ENCODE measurements around the gene MEX3C. TPM values are rescaled to one million over a fixed set of nuclear protein-coding genes. Genes with fewer than 3 reads are reported as not detected.

Gene MEX3C
- total and polyA plus RNA-seq, 2 experiments from 2014 or later = 15.2 to 50.7 TPM

DNA sequence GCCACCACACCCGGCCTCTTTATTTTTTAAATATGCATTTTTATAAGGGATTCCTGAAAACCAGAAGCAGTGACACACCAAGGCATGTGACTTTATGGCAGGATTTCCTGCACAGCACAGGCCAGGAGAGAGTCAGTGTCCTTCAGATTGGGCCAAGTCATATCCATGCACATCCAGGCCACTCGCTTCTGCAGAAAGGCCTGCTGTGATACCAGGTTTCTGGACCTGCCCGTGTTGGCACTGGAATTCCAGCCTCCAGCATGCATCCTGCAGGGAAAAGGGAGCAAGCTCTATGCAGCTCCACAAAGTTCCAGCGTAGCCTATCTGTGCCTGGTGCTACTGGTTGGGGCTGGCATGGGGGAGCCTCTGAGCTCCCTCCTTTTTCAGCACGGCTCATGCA lies 36.8 kb downstream of the MEX3C start:
- no peak for DNase-seq
- no peaks in the 10 kb centered on the region for H3K4me1 ChIP-seq (ENCODE audit: insufficient read depth)
- H3K27me3 ChIP-seq (replicated peaks; ENCODE audit: insufficient read depth) = no peaks in the 10 kb centered on the region
- H3K9me2 ChIP-seq (ENCODE audit: insufficient read depth) = no peaks in the 10 kb centered on the region
- no peak overlapping the region for H3K27ac ChIP-seq
- H3K36me3 ChIP-seq (ENCODE audit: low read depth) = no peaks in the 10 kb centered on the region
- H3K9me3 ChIP-seq (ENCODE audit: low read depth) = no peaks in the 10 kb centered on the region
- no peaks in the 10 kb centered on the region for H3F3A ChIP-seq (ENCODE audit: insufficient read depth)
- H3K79me2 ChIP-seq (ENCODE audit: insufficient read depth) = no peaks in the 10 kb centered on the region
- no peak overlapping the region for H2AFZ ChIP-seq
- no peak for TF ChIP-seq EZH2phosphoT487 (IDR thresholded peaks at IDR 0.05; ENCODE audit: insufficient read depth, low read depth)
- TF ChIP-seq EZH2 (IDR thresholded peaks at IDR 0.05; ENCODE audit: insufficient read depth, poor library complexity, severe bottlenecking) = no peak
- no peaks in the 10 kb centered on the region for H4K20me1 ChIP-seq (ENCODE audit: insufficient read depth)
- H3K4me2 ChIP-seq (ENCODE audit: unreplicated experiment) = no peak overlapping the region
- no peak overlapping the region for H3K4me3 ChIP-seq
- no peak overlapping the region for H3K9ac ChIP-seq
- in situ Hi-C loops (cut with MboI) = no loop called here
- 62 to 75% methylated on average over 5 of the region's 5 CpGs for WGBS, 2 experiments (ENCODE audit: low coverage in 1 of 2, low lambda C conversion rate in 2 of 2, missing lambda C conversion rate in 2 of 2)

DNA sequence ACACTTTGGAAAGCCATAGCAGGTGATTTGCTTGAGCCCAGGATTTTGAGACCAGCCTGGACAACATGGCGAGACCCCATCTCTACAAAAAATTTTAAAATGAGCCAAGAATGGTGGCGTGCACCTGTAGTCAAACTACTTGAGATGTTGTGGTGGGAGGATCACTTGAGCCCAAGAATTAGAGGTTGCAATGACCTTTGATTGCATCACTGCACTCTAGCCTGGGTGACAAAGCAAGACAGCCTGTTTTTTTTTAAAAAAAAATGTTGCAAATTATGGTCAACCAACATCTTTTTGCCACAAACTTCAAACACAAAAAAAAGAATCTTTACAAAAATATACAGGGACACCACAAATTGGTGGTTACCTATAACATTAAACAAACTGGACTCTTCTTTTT lies 40.3 kb downstream of the MEX3C start:
- no peaks in the 10 kb centered on the region for H3K36me3 ChIP-seq (ENCODE audit: low read depth)
- H3K9me3 ChIP-seq (ENCODE audit: low read depth) = no peaks in the 10 kb centered on the region
- H3K4me3 ChIP-seq = no peak overlapping the region
- DNase-seq = no peak
- in situ Hi-C loops (cut with MboI) = no loop called here
- WGBS, 2 experiments (ENCODE audit: low coverage in 1 of 2, low lambda C conversion rate in 2 of 2, missing lambda C conversion rate in 2 of 2) = 67 to 78% methylated on average over 2 of the region's 2 CpGs
- H3K9ac ChIP-seq = no peak overlapping the region
- no peaks in the 10 kb centered on the region for H4K20me1 ChIP-seq (ENCODE audit: insufficient read depth)
- H3F3A ChIP-seq (ENCODE audit: insufficient read depth) = no peaks in the 10 kb centered on the region
- H2AFZ ChIP-seq = no peak overlapping the region
- TF ChIP-seq EZH2phosphoT487 (IDR thresholded peaks at IDR 0.05; ENCODE audit: insufficient read depth, low read depth) (no peak), EZH2 (IDR thresholded peaks at IDR 0.05; ENCODE audit: insufficient read depth, poor library complexity, severe bottlenecking) (no peak)
- no peak overlapping the region for H3K27ac ChIP-seq
- H3K9me2 ChIP-seq (ENCODE audit: insufficient read depth) = no peaks in the 10 kb centered on the region
- no peaks in the 10 kb centered on the region for H3K4me1 ChIP-seq (ENCODE audit: insufficient read depth)
- no peaks in the 10 kb centered on the region for H3K79me2 ChIP-seq (ENCODE audit: insufficient read depth)
- H3K27me3 ChIP-seq (replicated peaks; ENCODE audit: insufficient read depth) = no peaks in the 10 kb centered on the region
- H3K4me2 ChIP-seq (ENCODE audit: unreplicated experiment) = no peak overlapping the region

DNA sequence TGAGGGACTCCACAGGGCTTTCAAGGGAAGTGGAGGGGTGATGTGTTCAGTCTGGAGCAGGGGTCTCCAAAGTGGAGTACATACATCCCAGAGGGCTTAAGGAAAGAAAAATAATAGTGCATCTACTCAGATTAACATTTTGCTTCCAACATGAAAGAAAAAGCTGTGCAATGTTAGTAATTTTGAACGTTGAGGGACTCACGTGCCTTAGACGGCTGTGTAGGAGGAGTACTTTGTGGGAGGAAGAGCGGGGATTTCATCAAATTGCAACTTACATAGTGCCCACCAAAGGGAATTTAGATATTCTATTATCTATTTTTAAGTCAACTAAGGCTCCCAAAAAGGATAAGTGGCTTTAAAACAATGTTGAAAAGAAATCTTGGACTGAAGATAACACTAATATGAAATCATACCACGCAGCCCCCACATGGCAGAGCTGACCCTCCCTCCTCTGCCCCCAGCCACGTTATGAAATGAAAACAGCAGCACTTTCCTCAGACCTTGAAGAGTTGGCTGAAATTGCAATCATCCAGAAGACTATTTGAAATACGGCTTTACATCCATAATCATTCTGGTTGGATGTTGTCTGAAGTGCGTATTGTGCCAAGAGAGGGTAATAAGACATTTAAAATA lies 42.9 kb downstream of the MEX3C start:
- TF ChIP-seq EZH2phosphoT487 (IDR thresholded peaks at IDR 0.05; ENCODE audit: insufficient read depth, low read depth) = no peak
- no peak for TF ChIP-seq EZH2 (IDR thresholded peaks at IDR 0.05; ENCODE audit: insufficient read depth, poor library complexity, severe bottlenecking)
- no peaks in the 10 kb centered on the region for H3K36me3 ChIP-seq (ENCODE audit: low read depth)
- WGBS, 2 experiments (ENCODE audit: low coverage in 1 of 2, low lambda C conversion rate in 2 of 2, missing lambda C conversion rate in 2 of 2) = 40 to 45% methylated on average over 8 of the region's 8 CpGs
- H3K27me3 ChIP-seq (replicated peaks; ENCODE audit: insufficient read depth) = no peaks in the 10 kb centered on the region
- H3K4me3 ChIP-seq = no peak overlapping the region
- in situ Hi-C loops (cut with MboI) = no loop called here
- no peaks in the 10 kb centered on the region for H4K20me1 ChIP-seq (ENCODE audit: insufficient read depth)
- H3K9me2 ChIP-seq (ENCODE audit: insufficient read depth) = no peaks in the 10 kb centered on the region
- no peaks in the 10 kb centered on the region for H3K4me1 ChIP-seq (ENCODE audit: insufficient read depth)
- H3K4me2 ChIP-seq (ENCODE audit: unreplicated experiment) = no peak overlapping the region
- H3K27ac ChIP-seq = no peak overlapping the region
- H2AFZ ChIP-seq = no peak overlapping the region
- DNase-seq = no peak
- no peaks in the 10 kb centered on the region for H3K9me3 ChIP-seq (ENCODE audit: low read depth)
- H3K79me2 ChIP-seq (ENCODE audit: insufficient read depth) = no peaks in the 10 kb centered on the region
- no peaks in the 10 kb centered on the region for H3F3A ChIP-seq (ENCODE audit: insufficient read depth)
- H3K9ac ChIP-seq = no peak overlapping the region

DNA sequence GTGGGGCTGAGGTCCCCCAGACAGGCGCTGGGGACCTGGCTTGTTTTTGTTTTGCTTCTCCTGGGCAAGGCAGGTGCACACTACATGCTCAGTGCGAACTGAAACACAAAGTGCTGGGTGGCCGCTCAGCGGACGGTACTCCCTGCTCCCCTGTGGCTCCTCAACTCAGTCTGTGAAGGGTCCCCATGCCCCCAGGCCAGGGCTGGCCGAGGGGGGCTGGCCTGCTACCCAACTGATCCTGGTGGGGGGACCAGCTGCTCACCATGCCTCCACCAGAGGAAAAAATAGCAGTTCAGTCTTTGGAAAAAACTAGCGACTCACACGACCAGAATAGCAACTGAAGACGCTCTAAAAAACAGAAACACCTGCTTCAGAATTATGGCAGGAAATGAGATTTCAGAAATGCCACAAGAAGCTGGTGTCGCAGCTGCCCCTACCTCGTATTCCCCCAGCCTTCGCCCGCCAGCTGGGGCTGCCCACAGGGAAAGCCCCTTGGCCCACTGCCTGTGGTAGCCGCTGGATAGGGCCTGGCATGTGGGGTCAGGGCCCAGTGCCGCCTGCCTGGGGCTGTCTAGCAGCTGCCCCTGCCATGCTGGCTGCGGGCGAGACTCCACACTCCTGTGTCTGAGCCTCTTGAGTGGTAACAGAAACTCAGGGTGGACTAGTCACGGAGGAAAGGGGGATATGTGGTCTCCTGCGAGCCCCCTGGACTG lies 43.7 kb downstream of the MEX3C start:
- no peaks in the 10 kb centered on the region for H3K36me3 ChIP-seq (ENCODE audit: low read depth)
- H3K4me3 ChIP-seq = no peak overlapping the region
- no peaks in the 10 kb centered on the region for H4K20me1 ChIP-seq (ENCODE audit: insufficient read depth)
- no peaks in the 10 kb centered on the region for H3K9me2 ChIP-seq (ENCODE audit: insufficient read depth)
- no peaks in the 10 kb centered on the region for H3K9me3 ChIP-seq (ENCODE audit: low read depth)
- H3K9ac ChIP-seq = no peak overlapping the region
- no peaks in the 10 kb centered on the region for H3K27me3 ChIP-seq (replicated peaks; ENCODE audit: insufficient read depth)
- TF ChIP-seq EZH2 (IDR thresholded peaks at IDR 0.05; ENCODE audit: insufficient read depth, poor library complexity, severe bottlenecking) (no peak), EZH2phosphoT487 (IDR thresholded peaks at IDR 0.05; ENCODE audit: insufficient read depth, low read depth) (no peak)
- no peak overlapping the region for H3K4me2 ChIP-seq (ENCODE audit: unreplicated experiment)
- H3K4me1 ChIP-seq (ENCODE audit: insufficient read depth) = no peaks in the 10 kb centered on the region
- H2AFZ ChIP-seq = no peak overlapping the region
- H3F3A ChIP-seq (ENCODE audit: insufficient read depth) = no peaks in the 10 kb centered on the region
- 51 to 52% methylated on average over 18 to 19 of the region's 19 CpGs for WGBS, 2 experiments (ENCODE audit: low coverage in 1 of 2, low lambda C conversion rate in 2 of 2, missing lambda C conversion rate in 2 of 2)
- in situ Hi-C loops (cut with MboI) = no loop called here
- H3K79me2 ChIP-seq (ENCODE audit: insufficient read depth) = no peaks in the 10 kb centered on the region
- no peak overlapping the region for H3K27ac ChIP-seq
- no peak for DNase-seq

Measured in GM23248 (cell line).